H9 (cell line): Measurements from ENCODE around the gene OR52J3. TPM values are rescaled to one million over a fixed set of nuclear protein-coding genes. Genes with fewer than 3 reads are reported as not detected.

Source experiments
- DNase-seq: peaks from one replicate; pipeline ENCODE4 v3.0.0-alpha.2; 2017
- H2AFZ ChIP-seq: one replicate; pipeline ENCODE4 v1.6.1; 2013; ENCODE audit warnings: mild to moderate bottlenecking, low read length, control low read depth, moderate library complexity
- H2AK5ac ChIP-seq: 2 replicates; pipeline ENCODE4 v1.6.1; 2013; ENCODE audit warnings: low read length, control low read depth, mixed read lengths; ENCODE audit not compliant: insufficient read length
- H2BK120ac ChIP-seq: one replicate; pipeline ENCODE4 v1.6.1; 2013; ENCODE audit warnings: low read depth, mild to moderate bottlenecking, low read length, control low read depth, inconsistent platforms; ENCODE audit not compliant: poor library complexity, severe bottlenecking
- H2BK12ac ChIP-seq: 2 replicates; pipeline ENCODE4 v1.6.1; 2013; ENCODE audit warnings: low read length, control low read depth, mixed read lengths, low read depth; ENCODE audit not compliant: insufficient read length
- H2BK15ac ChIP-seq: 2 replicates; pipeline ENCODE4 v1.6.1; 2013; ENCODE audit warnings: low read depth, low read length, control low read depth
- H2BK20ac ChIP-seq: one replicate; pipeline ENCODE4 v1.6.1; 2013; ENCODE audit warnings: low read depth, mild to moderate bottlenecking, low read length, control low read depth, inconsistent platforms; ENCODE audit not compliant: poor library complexity, severe bottlenecking
- H2BK5ac ChIP-seq: 2 replicates; pipeline ENCODE4 v1.6.1; 2013; ENCODE audit warnings: low read length, control low read depth, mixed read lengths; ENCODE audit not compliant: insufficient read length
- H3K14ac ChIP-seq: 2 replicates; pipeline ENCODE4 v1.6.1; 2013; ENCODE audit warnings: low read length, control low read depth; ENCODE audit not compliant: insufficient read depth
- H3K18ac ChIP-seq: 2 replicates; pipeline ENCODE4 v1.6.1; 2013; ENCODE audit warnings: low read depth, mild to moderate bottlenecking, mixed read lengths, low read length, control low read depth; ENCODE audit not compliant: insufficient read length
- H3K23ac ChIP-seq: 2 replicates; pipeline ENCODE4 v1.6.1; 2013; ENCODE audit warnings: low read length, control low read depth, mixed read lengths, low read depth; ENCODE audit not compliant: insufficient read length
- H3K23me2 ChIP-seq: 2 replicates; pipeline ENCODE4 v1.6.1; 2013; ENCODE audit warnings: low read depth, mild to moderate bottlenecking, mixed read lengths, low read length, control low read depth; ENCODE audit not compliant: insufficient read length, poor library complexity, severe bottlenecking
- H3K27ac ChIP-seq: 2 replicates; pipeline ENCODE4 v1.5.1; 2013; ENCODE audit warnings: low read length, control low read depth, mixed read lengths, low read depth; ENCODE audit not compliant: insufficient read length
- H3K27me3 ChIP-seq: 2 replicates; pipeline ENCODE4 v1.6.1; 2013; ENCODE audit warnings: low read length, control low read depth, inconsistent platforms; ENCODE audit not compliant: insufficient read depth
- H3K4ac ChIP-seq: 2 replicates; pipeline ENCODE4 v1.6.1; 2013; ENCODE audit warnings: low read depth, mild to moderate bottlenecking, control low read depth, inconsistent platforms, low read length, moderate library complexity
- H3K4me1 ChIP-seq: 2 replicates; pipeline ENCODE4 v1.6.1; 2013; ENCODE audit warnings: low read length, control low read depth, inconsistent platforms; ENCODE audit not compliant: insufficient read depth
- H3K4me2 ChIP-seq: 2 replicates; pipeline ENCODE4 v1.6.1; 2013; ENCODE audit warnings: low read length, control low read depth, mixed read lengths; ENCODE audit not compliant: insufficient read length, insufficient read depth
- H3K56ac ChIP-seq: 2 replicates; pipeline ENCODE4 v1.6.1; 2013; ENCODE audit warnings: low read depth, mild to moderate bottlenecking, mixed read lengths, low read length, control low read depth; ENCODE audit not compliant: insufficient read length
- H3K79me1 ChIP-seq: 2 replicates; pipeline ENCODE4 v1.6.1; 2013; ENCODE audit warnings: low read depth, mild to moderate bottlenecking, moderate library complexity, low read length, control low read depth, inconsistent platforms; ENCODE audit not compliant: insufficient read depth, poor library complexity, severe bottlenecking
- H3K79me2 ChIP-seq: 2 replicates; pipeline ENCODE4 v1.6.1; 2013; ENCODE audit warnings: low read length, control low read depth, inconsistent platforms; ENCODE audit not compliant: insufficient read depth
- H3K9ac ChIP-seq: 2 replicates; pipeline ENCODE4 v1.6.1; 2013; ENCODE audit warnings: low read length, control low read depth, mixed read lengths; ENCODE audit not compliant: insufficient read length; ENCODE audit errors: extremely low read depth
- H3K9me3 ChIP-seq: one replicate; pipeline ENCODE4 v1.6.1; 2013; ENCODE audit warnings: low read depth, low read length, inconsistent platforms; ENCODE audit not compliant: control insufficient read depth
- H3T11ph ChIP-seq: one replicate; pipeline ENCODE4 v1.6.1; 2013; ENCODE audit warnings: mild to moderate bottlenecking, low read length, control low read depth, inconsistent platforms
- H4K20me1 ChIP-seq: one replicate; pipeline ENCODE4 v1.6.1; 2013; ENCODE audit not compliant: control insufficient read depth, insufficient read length, insufficient read depth
- H4K5ac ChIP-seq: 2 replicates; pipeline ENCODE4 v1.6.1; 2013; ENCODE audit warnings: low read depth, mild to moderate bottlenecking, mixed read lengths, low read length, control low read depth; ENCODE audit not compliant: insufficient read length
- H4K8ac ChIP-seq: replicated peaks from 2 replicates; pipeline ENCODE4 v1.6.1; 2013; ENCODE audit warnings: low read length, control low read depth, mixed read lengths, low read depth; ENCODE audit not compliant: insufficient read length
- H4K91ac ChIP-seq: 2 replicates; pipeline ENCODE4 v1.6.1; 2013; ENCODE audit warnings: low read depth, mild to moderate bottlenecking, moderate library complexity, mixed read lengths, low read length, control low read depth; ENCODE audit not compliant: insufficient read length
- H3K27ac Mint-ChIP-seq, 3 experiments: 2 replicates in 2 of 3; 3 replicates in 1 of 3; pipeline ENCODE4 v1.8.0; 2020 to 2021; ENCODE audit warnings: mixed read lengths in 3 of 3, mild to moderate bottlenecking in 1 of 3, moderate library complexity in 1 of 3
- H3K27me3 Mint-ChIP-seq: 2 replicates; pipeline ENCODE4 v1.8.0; 2021; ENCODE audit warnings: low read depth, mild to moderate bottlenecking, moderate library complexity, mixed read lengths
- H3K36me3 Mint-ChIP-seq, 3 experiments: 2 replicates in 2 of 3; 3 replicates in 1 of 3; pipeline ENCODE4 v1.8.0; 2020 to 2021; ENCODE audit warnings: low read depth in 3 of 3, mixed read lengths in 3 of 3; ENCODE audit not compliant: insufficient read depth in 1 of 3
- H3K4me1 Mint-ChIP-seq, 2 experiments: 2 replicates each; pipeline ENCODE4 v1.8.0; 2020; ENCODE audit warnings: mixed read lengths in 2 of 2
- H3K4me3 Mint-ChIP-seq, 2 experiments: 2 replicates in 1 of 2; 3 replicates in 1 of 2; pipeline ENCODE4 v1.8.0; 2020 to 2021; ENCODE audit warnings: mild to moderate bottlenecking in 2 of 2, mixed read lengths in 2 of 2, moderate library complexity in 1 of 2
- H3K9me3 Mint-ChIP-seq, 2 experiments: 2 replicates in 1 of 2; 3 replicates in 1 of 2; pipeline ENCODE4 v1.8.0; 2020; ENCODE audit warnings: mild to moderate bottlenecking in 2 of 2, mixed read lengths in 2 of 2, moderate library complexity in 1 of 2
- CTCF ChIP-seq: fragments of 200-600 bp; sonication (generic); conservative IDR thresholded peaks from 3 replicates; pipeline ENCODE4 v1.8.0; 2021; ENCODE audit warnings: antibody characterized with exemption, mild to moderate bottlenecking
- WGBS: extraction: QIAGEN DNeasy Blood & Tissue Kit; methylation state at CpG from one replicate; pipeline ENCODE4 v1.1.7; 2013; ENCODE audit warnings: missing lambda C conversion rate, low lambda C conversion rate, mixed read lengths; ENCODE audit not compliant: insufficient read length; ENCODE audit errors: extremely low coverage; 5-methylcytosine and 5-hydroxymethylcytosine counted together
- total RNA-seq: library from RNA; stranded (reverse); gene quantifications from 2 replicates; pipeline ENCODE4 v1.2.1, GENCODE V29; 2021

The OR52J3 gene
- total RNA-seq, 1 experiment from 2014 or later = not detected

- Mint-ChIP-seq H3K4me1 (no peaks in the 10 kb centered on the region), H3K9me3 (no peaks in the 10 kb centered on the region), H3K27ac (no peak overlapping the region), H3K4me3 (no peak overlapping the region), H3K27me3 (no peaks in the 10 kb centered on the region), H3K36me3 (no peaks in the 10 kb centered on the region)
- no peak overlapping the region for H4K8ac ChIP-seq
- TF ChIP-seq CTCF = no peak
- H3K27ac ChIP-seq = no peak overlapping the region
- H3T11ph ChIP-seq = no peak overlapping the region
- H3K27me3 ChIP-seq = no peaks in the 10 kb centered on the region
- H3K23me2 ChIP-seq = no peaks in the 10 kb centered on the region
- H2BK120ac ChIP-seq = no peak overlapping the region
- no peak overlapping the region for H2BK5ac ChIP-seq
- H3K4me1 ChIP-seq = no peaks in the 10 kb centered on the region
- H2BK20ac ChIP-seq = no peak overlapping the region
- H3K9ac ChIP-seq = no peak overlapping the region
- H4K5ac ChIP-seq = no peak overlapping the region
- no peak overlapping the region for H2AK5ac ChIP-seq
- H2BK15ac ChIP-seq = no peak overlapping the region
- DNase-seq = no peak
- H3K14ac ChIP-seq = no peak overlapping the region
- no peaks in the 10 kb centered on the region for H3K79me1 ChIP-seq
- WGBS = no CpG with 5 or more reads among the region's 2 CpGs
- H3K23ac ChIP-seq = no peak overlapping the region
- no peak overlapping the region for H3K56ac ChIP-seq
- no peak overlapping the region for H2AFZ ChIP-seq
- no peaks in the 10 kb centered on the region for H3K79me2 ChIP-seq
- H3K4me2 ChIP-seq = no peak overlapping the region
- H4K91ac ChIP-seq = no peak overlapping the region
- H3K18ac ChIP-seq = no peak overlapping the region
- H3K4ac ChIP-seq = no peak overlapping the region
- H4K20me1 ChIP-seq = no peaks in the 10 kb centered on the region
- no peaks in the 10 kb centered on the region for H3K9me3 ChIP-seq
- H2BK12ac ChIP-seq = no peak overlapping the region
Observed at GRCh38 chr11:5096011-5096410, 49.7 kb downstream of the OR52J3 start.

Other genes starting within 250 kb of the OR52J3 start
- gene OR52R1, start 242.1 kb upstream of the OR52J3 start, total RNA-seq = not detected in 2 replicates
- not detected in 2 replicates for gene OR51F2, start 225.2 kb upstream of the OR52J3 start, total RNA-seq
- gene OR51S1, start 197.3 kb upstream of the OR52J3 start, total RNA-seq = not detected in 2 replicates
- not detected in 2 replicates for gene OR51T1, start 164.6 kb upstream of the OR52J3 start, total RNA-seq
- gene OR51A7, start 142.7 kb upstream of the OR52J3 start, total RNA-seq = not detected in 2 replicates
- gene OR51G2, start 127.2 kb upstream of the OR52J3 start, total RNA-seq = not detected in 2 replicates
- gene OR51G1, start 122.2 kb upstream of the OR52J3 start, total RNA-seq = not detected in 2 replicates
- gene OR51A4, start 98.9 kb upstream of the OR52J3 start, total RNA-seq = not detected in 2 replicates
- not detected in 2 replicates for gene OR51A2, start 90.8 kb upstream of the OR52J3 start, total RNA-seq
- not detected in 2 replicates for gene OR51L1, start 51.7 kb upstream of the OR52J3 start, total RNA-seq
- not detected in 2 replicates for gene OR52E2, start 13.1 kb downstream of the OR52J3 start, total RNA-seq
- not detected in 2 replicates for gene OR52E1, start 23.0 kb downstream of the OR52J3 start, total RNA-seq
- gene OR52A5, start 91.8 kb downstream of the OR52J3 start, total RNA-seq = not detected in 2 replicates
- 0.09 and 0.42 TPM in 2 replicates for gene OR52A1, start 108.2 kb downstream of the OR52J3 start, total RNA-seq
- not detected in 2 replicates for gene OR51V1, start 154.2 kb downstream of the OR52J3 start, total RNA-seq
- gene HBB, start 180.5 kb downstream of the OR52J3 start, total RNA-seq = not detected in 2 replicates
- gene HBD, start 188.0 kb downstream of the OR52J3 start, total RNA-seq = not detected in 2 replicates
- not detected in 2 replicates for gene HBG1, start 203.3 kb downstream of the OR52J3 start, total RNA-seq
- not detected in 2 replicates for gene HBG2, start 208.3 kb downstream of the OR52J3 start, total RNA-seq
- not detected in 2 replicates for gene HBE1, start 223.4 kb downstream of the OR52J3 start, total RNA-seq